ENCODE data around the gene LIMA1. TPM values are rescaled to one million over a fixed set of nuclear protein-coding genes. Genes with fewer than 3 reads are reported as not detected.
A peak's percentile ranks its signal among the peaks of the same experiment; 100 is the strongest.
"Not testable (repeated sequence)": the region's sequence is repeated elsewhere in the genome, so short reads cannot be mapped to it uniquely, and the experiment has no call there.

LIMA1 gene
- total RNA-seq, 1 donor from 2014 or later: 24.3 TPM

GRCh38 chr12:50167049-50167828 is 116.1 kb downstream of the LIMA1 start, which contains the start of gene CERS5:
Gene CERS5, minus strand, starts transcription at chr12:50167369. Its CDS starts 72 bp downstream, at chr12:50167297.
- intact Hi-C loops (cut with DNase I): loop anchor here (2.0 to 10.0 kb wide), 3 partner anchors 35 to 84 kb away; partner anchors contain the start of gene COX14
- peak; percentile 99 for DNase-seq (ENCODE audit: low spot score)

DNA sequence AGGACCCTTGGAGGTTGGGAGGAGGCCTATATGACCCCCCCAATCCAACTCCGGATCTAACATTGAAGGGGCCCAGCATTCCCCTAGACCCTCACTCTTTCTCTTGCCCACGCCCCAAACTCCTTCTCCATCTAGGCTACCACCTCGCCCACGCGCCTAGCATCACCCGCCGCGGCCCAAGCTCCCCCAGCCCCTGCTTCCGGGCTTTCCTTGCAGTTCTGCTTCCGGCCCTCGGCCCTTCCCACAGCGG is 116.6 kb downstream of the LIMA1 start:
- intact Hi-C loops (cut with DNase I): loop anchor here (2.0 to 10.0 kb wide), 3 partner anchors 34 to 84 kb away; partner anchors contain the start of gene COX14
- peak; percentile 83 for DNase-seq (ENCODE audit: low spot score)

GRCh38 chr12:50164963-50165362 is 118.4 kb downstream of the LIMA1 start:
- intact Hi-C loops (cut with DNase I): loop anchor here (5.0 to 10.0 kb wide), 2 partner anchors 33 to 50 kb away; partner anchors contain the start of gene COX14
- DNase-seq (ENCODE audit: low spot score): no peak

DNA sequence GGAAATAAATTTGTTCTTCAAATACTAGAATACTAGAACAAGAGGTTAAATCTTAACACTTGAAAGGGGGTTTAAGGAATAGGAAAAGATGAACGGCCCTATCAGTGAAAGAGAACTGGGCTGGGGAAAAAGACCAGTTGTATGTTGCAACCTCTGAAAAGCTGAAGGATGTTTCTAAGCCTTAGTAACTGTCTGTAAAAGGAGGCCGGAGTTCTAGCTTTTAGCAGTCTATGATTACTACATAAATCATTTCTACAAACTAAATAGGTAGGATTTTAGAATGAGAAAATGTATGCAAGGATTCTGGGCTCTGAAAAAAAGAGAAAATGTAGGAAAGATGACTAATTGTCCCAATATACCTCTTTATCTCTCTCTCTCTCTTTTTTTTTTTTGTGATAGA is 121.1 kb downstream of the LIMA1 start:
- intact Hi-C loops (cut with DNase I): loop anchor here (10.0 kb wide), 1 partner anchor 47 kb away; the partner anchor contains the start of gene COX14
- DNase-seq (ENCODE audit: low spot score): no peak

DNA sequence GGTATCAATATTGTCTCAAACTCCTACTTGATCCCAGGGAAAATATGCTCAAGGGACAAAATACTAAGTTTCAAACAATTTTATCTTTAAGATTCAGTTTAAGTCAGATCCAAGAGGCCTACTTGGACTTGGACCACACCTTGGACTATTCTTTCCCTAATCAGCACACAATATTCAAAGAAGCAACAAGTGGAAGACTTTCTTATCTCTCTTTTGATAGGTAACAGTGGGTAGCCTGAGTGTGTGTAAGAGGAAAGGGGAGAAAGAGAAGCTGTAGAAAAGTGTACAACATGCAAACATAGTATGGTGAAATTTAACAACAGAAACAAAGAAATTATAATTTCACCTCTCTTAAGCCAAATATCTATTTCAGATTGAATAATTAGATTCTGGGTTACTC is 122.7 kb downstream of the LIMA1 start:
- intact Hi-C loops (cut with DNase I): loop anchor here (10.0 kb wide), 1 partner anchor 46 kb away; the partner anchor contains the start of gene COX14

GRCh38 chr12:50157259-50157658 is 126.1 kb downstream of the LIMA1 start:
- DNase-seq (ENCODE audit: low spot score): no peak
- intact Hi-C loops (cut with DNase I): no loop called here

More for the DNA sequence above, 122.7 kb downstream of the LIMA1 start:
- no peak for DNase-seq (ENCODE audit: low spot score)

- intact Hi-C loops (cut with DNase I): no loop called here
- no peak for DNase-seq (ENCODE audit: low spot score)
Observed at GRCh38 chr12:50156641-50157040, 126.7 kb downstream of the LIMA1 start.

GRCh38 chr12:50154947-50155346 is 128.4 kb downstream of the LIMA1 start:
- intact Hi-C loops (cut with DNase I); DNase-seq (ENCODE audit: low spot score): not testable (repeated sequence)

GRCh38 chr12:50151047-50151687 is 132.2 kb downstream of the LIMA1 start:
- no peak for DNase-seq (ENCODE audit: low spot score)
- intact Hi-C loops (cut with DNase I): no loop called here

- intact Hi-C loops (cut with DNase I): no loop called here
- no peak for DNase-seq (ENCODE audit: low spot score)
Observed at GRCh38 chr12:50149311-50149710, 134.0 kb downstream of the LIMA1 start.

GRCh38 chr12:50148011-50148410 is 135.3 kb downstream of the LIMA1 start:
- DNase-seq (ENCODE audit: low spot score); intact Hi-C loops (cut with DNase I): not testable (repeated sequence)

DNA sequence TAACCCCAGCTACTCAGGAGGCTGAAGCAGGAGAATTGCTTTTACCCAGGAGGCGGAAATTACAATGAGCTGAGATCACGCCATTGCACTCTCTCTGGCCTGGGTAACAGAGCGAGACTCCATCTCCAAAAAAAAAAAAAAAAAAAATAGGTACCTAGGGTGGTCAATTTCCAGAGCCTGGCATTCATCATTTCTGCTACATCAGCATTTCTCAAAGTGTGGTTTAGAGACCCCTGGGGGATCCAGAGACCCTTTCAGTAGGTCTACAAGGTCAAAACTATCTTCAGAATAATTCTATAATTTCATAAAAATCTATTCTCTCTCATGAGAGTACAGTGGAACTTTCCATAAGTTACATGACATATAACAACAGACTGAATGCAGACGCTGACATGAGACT is 136.0 kb downstream of the LIMA1 start:
- no peak for DNase-seq (ENCODE audit: low spot score)
- intact Hi-C loops (cut with DNase I): no loop called here

DNA sequence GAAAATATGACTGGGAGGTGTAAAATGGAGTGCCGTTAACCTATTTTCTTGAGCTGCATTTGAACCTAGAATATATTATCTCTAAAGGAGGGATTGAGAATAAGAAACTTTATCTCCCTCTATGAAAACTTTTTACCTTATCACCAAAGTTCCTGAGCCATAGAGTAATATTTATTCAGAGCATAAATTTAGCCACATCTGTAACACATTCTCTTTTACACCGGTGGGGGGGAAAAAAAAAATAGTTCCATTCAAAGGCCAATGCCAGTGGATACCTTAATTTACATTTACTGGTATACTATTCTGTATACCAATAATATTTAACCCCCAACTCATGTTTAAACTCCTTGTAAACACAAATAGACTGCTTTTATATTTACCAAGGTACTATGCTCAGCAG is 137.9 kb downstream of the LIMA1 start:
- intact Hi-C loops (cut with DNase I): no loop called here
- DNase-seq (ENCODE audit: low spot score): no peak

DNA sequence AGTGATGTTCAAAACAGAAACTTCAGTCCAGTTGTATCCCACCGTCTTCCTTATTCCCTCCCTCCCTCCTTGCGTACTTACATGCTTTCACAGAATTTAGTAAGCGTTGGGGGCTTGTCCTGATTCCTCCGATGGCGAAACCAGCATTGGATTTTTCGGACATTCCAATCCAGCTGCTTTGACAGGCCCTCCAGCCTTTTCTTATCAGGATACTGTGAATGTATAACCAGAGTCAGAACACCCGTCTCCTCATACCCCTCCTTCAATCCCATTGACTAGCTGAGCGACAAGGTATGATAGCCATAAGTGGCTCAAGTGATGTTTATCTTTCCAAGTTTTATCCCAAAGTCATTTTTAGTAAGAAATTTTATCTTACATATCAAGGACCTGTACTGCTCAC is 140.3 kb downstream of the LIMA1 start:
- DNase-seq (ENCODE audit: low spot score): no peak
- intact Hi-C loops (cut with DNase I): no loop called here

GRCh38 chr12:50132505-50133135 is 150.7 kb downstream of the LIMA1 start:
- intact Hi-C loops (cut with DNase I): loop anchor here (5.0 kb wide), 1 partner anchor 35 kb away; the partner anchor contains the start of gene CERS5
- DNase-seq (ENCODE audit: low spot score): no peak

DNA sequence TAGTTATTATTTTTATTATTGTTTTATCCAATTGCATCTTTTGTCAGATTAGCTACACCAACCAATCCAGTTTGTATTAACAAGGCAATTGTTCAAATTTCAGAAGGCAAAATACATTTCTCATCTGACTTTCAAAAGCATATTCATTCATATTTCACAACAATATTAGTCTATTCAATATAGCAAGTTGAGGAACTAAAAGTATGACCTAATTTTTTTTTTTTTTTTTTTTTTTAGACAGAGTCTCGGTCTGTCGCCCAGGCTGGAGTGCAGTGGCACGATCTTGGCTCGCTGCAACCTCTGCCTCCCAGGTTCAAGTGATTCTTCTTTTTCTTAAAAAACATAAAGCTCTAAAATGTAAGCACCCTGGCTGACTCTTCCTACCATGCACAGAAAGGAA is 154.0 kb downstream of the LIMA1 start:
- no peak for DNase-seq (ENCODE audit: low spot score)
- intact Hi-C loops (cut with DNase I): no loop called here

DNA sequence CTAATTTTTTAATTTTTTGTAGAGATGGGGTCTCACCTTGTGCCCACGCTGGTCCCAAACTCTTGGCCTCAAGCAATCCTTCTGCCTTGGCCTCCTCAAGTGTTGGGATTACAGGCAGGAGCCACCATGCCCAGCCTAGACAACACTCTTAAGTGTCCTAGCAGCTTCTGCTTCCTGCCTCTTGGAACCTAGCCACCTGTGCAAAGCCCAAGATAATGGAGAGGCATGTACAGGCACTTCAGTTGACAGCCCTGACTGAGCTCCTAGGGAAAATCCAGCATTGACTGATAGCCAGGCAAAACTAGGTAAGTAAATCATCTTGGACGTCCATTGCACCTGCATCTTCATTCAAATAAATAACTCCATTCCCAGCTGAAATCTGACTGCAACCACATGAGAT is 155.8 kb downstream of the LIMA1 start:
- DNase-seq (ENCODE audit: low spot score): no peak
- intact Hi-C loops (cut with DNase I): no loop called here
